GM23248 (cell line): ENCODE measurements around the gene ACSF2.
"Not testable (repeated sequence)": the region's sequence is repeated elsewhere in the genome, so short reads cannot be mapped to it uniquely, and the experiment has no call there.

Experiments
- EZH2 ChIP-seq: fragments of 200-600 bp; sonication (generic); IDR thresholded peaks from 2 replicates; pipeline ENCODE4 v1.6.1; 2018; ENCODE audit warnings: antibody characterized with exemption, mild to moderate bottlenecking; ENCODE audit not compliant: insufficient read depth, poor library complexity, severe bottlenecking
- EZH2phosphoT487 ChIP-seq: fragments of 200-600 bp; sonication (generic); IDR thresholded peaks from 2 replicates; pipeline ENCODE4 v1.6.1; 2018; ENCODE audit warnings: antibody characterized with exemption, moderate library complexity, mild to moderate bottlenecking, low read depth; ENCODE audit not compliant: insufficient read depth

GRCh38 chr17:50399591-50399990 lies 26.4 kb upstream of the ACSF2 start:
- not testable (repeated sequence) for TF ChIP-seq EZH2, EZH2phosphoT487
